AG09309 (cell line): ENCODE data around the gene NOD1.

Experiments
- DNase-seq: peaks from one replicate; pipeline ENCODE4 v3.0.0-alpha.2; 2010; ENCODE audit warnings: low read depth
- H3K4me3 ChIP-seq: 2 replicates; pipeline ENCODE4 v1.5.1; 2011; ENCODE audit warnings: mild to moderate bottlenecking, low read depth, low read length, moderate library complexity; ENCODE audit not compliant: control insufficient read depth
- CTCF ChIP-seq: IDR thresholded peaks from 2 replicates; pipeline ENCODE4 v1.5.1; 2011; ENCODE audit warnings: mild to moderate bottlenecking, low read depth, low read length, inconsistent platforms; ENCODE audit not compliant: insufficient read depth, control insufficient read depth; ENCODE audit errors: missing control alignments

The NOD1 gene

DNA sequence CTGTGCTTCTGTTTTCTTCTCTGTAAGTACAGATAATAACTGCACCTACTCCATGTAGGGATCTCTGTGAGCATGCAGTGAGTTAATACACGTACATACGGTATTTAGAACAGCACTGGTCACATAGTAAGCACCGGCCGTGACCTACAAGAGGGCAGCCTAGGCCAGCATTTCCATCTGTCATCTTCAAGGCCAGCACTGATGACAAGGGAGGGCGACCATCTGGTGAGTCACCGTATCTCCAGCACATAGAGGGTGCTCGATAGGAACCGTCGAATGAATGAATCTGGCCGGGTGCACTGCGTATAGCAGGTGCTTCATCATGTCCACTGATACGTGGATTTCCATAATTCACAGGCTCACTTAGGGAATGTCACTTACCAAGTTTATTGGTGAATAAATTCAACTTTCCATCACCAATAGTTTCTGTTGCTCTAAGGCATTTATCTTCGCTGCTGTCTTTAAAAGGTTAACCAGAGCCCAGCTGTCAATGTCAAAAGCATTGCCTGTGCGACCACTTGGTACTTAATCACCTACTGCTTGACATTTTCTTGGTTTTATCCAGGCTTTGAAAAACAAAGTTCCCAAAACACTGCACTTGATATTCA is 8.3 kb downstream of the NOD1 start:
- TF ChIP-seq CTCF: no peak
- H3K4me3 ChIP-seq: no peak overlapping the region
- no peak for DNase-seq

- TF ChIP-seq CTCF: peak; percentile 66
- no peak overlapping the region for H3K4me3 ChIP-seq
- DNase-seq: peak; percentile 99
Observed at GRCh38 chr7:30469303-30469702, 9.3 kb downstream of the NOD1 start.

GRCh38 chr7:30468791-30469190 is 9.8 kb downstream of the NOD1 start:
- DNase-seq: peak; percentile 80
- no peak for TF ChIP-seq CTCF
- no peak overlapping the region for H3K4me3 ChIP-seq

- no peak overlapping the region for H3K4me3 ChIP-seq
- TF ChIP-seq CTCF: no peak
Observed at GRCh38 chr7:30468041-30468440, 10.5 kb downstream of the NOD1 start.

DNA sequence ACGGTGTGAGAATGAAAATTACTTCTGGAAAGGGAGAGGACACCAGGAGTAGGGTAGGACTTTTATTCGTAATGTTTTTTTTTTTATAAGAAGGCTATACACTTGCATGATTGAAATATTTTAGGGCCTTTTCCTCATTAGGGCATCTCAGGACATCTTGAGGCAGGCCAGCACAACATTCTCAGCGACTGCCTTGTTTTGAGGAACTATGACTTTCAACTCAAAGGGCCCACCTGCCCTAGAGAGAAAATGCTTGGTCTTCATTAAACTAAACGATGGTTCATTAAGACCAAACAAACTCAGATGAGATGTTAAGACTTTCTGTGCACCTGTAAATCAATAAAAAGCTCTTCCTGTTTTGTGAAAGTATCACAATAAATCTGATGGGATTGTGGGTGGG is 11.3 kb downstream of the NOD1 start:
- DNase-seq: no peak
- no peak overlapping the region for H3K4me3 ChIP-seq
- no peak for TF ChIP-seq CTCF

More at GRCh38 chr7:30468041-30468440, 10.5 kb downstream of the NOD1 start:
- no peak for DNase-seq

DNA sequence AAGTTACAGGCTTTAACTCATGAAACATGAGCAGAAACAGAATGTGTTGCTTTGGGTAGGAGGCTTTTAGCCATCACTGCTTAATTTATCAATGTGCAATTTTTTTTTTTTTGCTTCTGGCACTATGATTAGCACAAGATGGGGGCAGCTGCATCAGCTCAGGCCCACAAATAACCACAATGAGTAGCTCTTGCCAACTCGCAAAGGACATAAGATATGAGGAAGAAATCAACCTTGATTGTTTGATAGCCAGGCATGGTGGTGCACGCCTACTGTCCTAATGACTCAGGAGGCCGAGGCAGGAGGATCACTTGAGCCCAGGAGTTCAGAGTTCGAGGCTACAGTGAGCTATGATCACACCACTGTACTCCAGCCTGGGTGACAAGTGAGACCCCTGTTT is 12.3 kb downstream of the NOD1 start:
- no peak for TF ChIP-seq CTCF
- no peak for DNase-seq
- no peak overlapping the region for H3K4me3 ChIP-seq

- no peak for DNase-seq
- no peak overlapping the region for H3K4me3 ChIP-seq
- TF ChIP-seq CTCF: no peak
Observed at GRCh38 chr7:30465811-30466180, 12.8 kb downstream of the NOD1 start.
